ENCODE data around the gene SH2D4B.

The SH2D4B gene

GRCh38 chr10:80596391-80597257, 58.9 kb downstream of the SH2D4B start:
- no peak for DNase-seq (ENCODE audit: low read depth)

GRCh38 chr10:80598084-80598798, 60.5 kb downstream of the SH2D4B start:
- no peak for DNase-seq (ENCODE audit: low read depth)

- no peak for DNase-seq (ENCODE audit: low read depth)
These were observed 61.2 kb downstream of the SH2D4B start for GRCh38 chr10:80598951-80599350.

- no peak for DNase-seq (ENCODE audit: low read depth)
These were observed 61.7 kb downstream of the SH2D4B start for GRCh38 chr10:80599424-80599847.

GRCh38 chr10:80600256-80600655, 62.6 kb downstream of the SH2D4B start:
- DNase-seq (ENCODE audit: low read depth): no peak

GRCh38 chr10:80602881-80603280, 65.2 kb downstream of the SH2D4B start:
- DNase-seq (ENCODE audit: low read depth): no peak

- DNase-seq (ENCODE audit: low read depth): no peak
These were observed 65.8 kb downstream of the SH2D4B start for GRCh38 chr10:80603516-80603915.

- DNase-seq (ENCODE audit: low read depth): no peak
These were observed 71.0 kb downstream of the SH2D4B start for GRCh38 chr10:80608706-80609105.

- no peak for DNase-seq (ENCODE audit: low read depth)
These were observed 71.6 kb downstream of the SH2D4B start for GRCh38 chr10:80609331-80609730.

- no peak for DNase-seq (ENCODE audit: low read depth)
These were observed 73.9 kb downstream of the SH2D4B start for GRCh38 chr10:80611481-80612185.

GRCh38 chr10:80612261-80612660, 74.6 kb downstream of the SH2D4B start:
- DNase-seq (ENCODE audit: low read depth): no peak

GRCh38 chr10:80613466-80614170, 75.9 kb downstream of the SH2D4B start:
- no peak for DNase-seq (ENCODE audit: low read depth)

- no peak for DNase-seq (ENCODE audit: low read depth)
These were observed 77.1 kb downstream of the SH2D4B start for GRCh38 chr10:80614576-80615416.

GRCh38 chr10:80617807-80618206, 80.1 kb downstream of the SH2D4B start:
- no peak for DNase-seq (ENCODE audit: low read depth)

- no peak for DNase-seq (ENCODE audit: low read depth)
These were observed 81.3 kb downstream of the SH2D4B start for GRCh38 chr10:80619036-80619435.

GRCh38 chr10:80622153-80622552, 84.5 kb downstream of the SH2D4B start:
- DNase-seq (ENCODE audit: low read depth): no peak

GRCh38 chr10:80630324-80630723, 92.6 kb downstream of the SH2D4B start:
- DNase-seq (ENCODE audit: low read depth): no peak

- DNase-seq (ENCODE audit: low read depth): no peak
These were observed 95.0 kb downstream of the SH2D4B start for GRCh38 chr10:80632742-80633141.

GRCh38 chr10:80633383-80633860, 95.7 kb downstream of the SH2D4B start:
- DNase-seq (ENCODE audit: low read depth): no peak

- no peak for DNase-seq (ENCODE audit: low read depth)
These were observed 96.2 kb downstream of the SH2D4B start for GRCh38 chr10:80633910-80634309.

GRCh38 chr10:80642661-80643060, 105.0 kb downstream of the SH2D4B start:
- no peak for DNase-seq (ENCODE audit: low read depth)
